Caco-2 (cell line): Measurements from ENCODE around the gene FOXJ3. TPM values are rescaled to one million over a fixed set of nuclear protein-coding genes. Genes with fewer than 3 reads are reported as not detected.

Experiments
- BruUV-seq: library from RNA; stranded (reverse); fragments of 400-500 nt; replicated peaks from 2 replicates; lab custom pipeline; 2021; lab: Mats Ljungman, UMichigan
- CTCF ChIA-PET: fragments of 300-600 bp; sonication (Branson Sonifier 250); formaldehyde crosslinking; loops from one replicate; lab custom pipeline; 2022; ENCODE audit warnings: antibody characterized with exemption; lab: Charles Lee
- POLR2A ChIA-PET: fragments of 300-600 bp; sonication (Branson Sonifier 250); formaldehyde crosslinking; loops from one replicate; lab custom pipeline; 2022; ENCODE audit warnings: antibody characterized with exemption; lab: Charles Lee
- DNase-seq, 2 experiments: peaks; one replicate each; pipeline versions ENCODE4 v3.0.0 to v3.0.0-alpha.2; 2020 to 2022
- H3K27me3 ChIP-seq: replicated peaks from 2 replicates; pipeline ENCODE4 v1.6.0; 2011; ENCODE audit warnings: low read length; ENCODE audit not compliant: control insufficient read depth, insufficient read depth
- H3K36me3 ChIP-seq: 2 replicates; pipeline ENCODE4 v1.5.1; 2011; ENCODE audit warnings: low read length; ENCODE audit not compliant: control insufficient read depth, insufficient read depth
- H3K4me1 ChIP-seq: fragments of 250-450 bp; sonication (Bioruptor Pico); 2 replicates; pipeline ENCODE4 v1.5.1; 2020; ENCODE audit warnings: mild to moderate bottlenecking
- H3K4me3 ChIP-seq: 2 replicates; pipeline ENCODE4 v1.5.1; 2011; ENCODE audit warnings: low read depth, mild to moderate bottlenecking, control low read depth, low read length
- H3K9me3 ChIP-seq: fragments of 250-450 bp; sonication (Bioruptor Pico); 2 replicates; pipeline ENCODE4 v1.5.1; 2020; ENCODE audit warnings: mild to moderate bottlenecking, moderate library complexity
- H3K27ac Mint-ChIP-seq: one replicate; pipeline ENCODE4 v1.8.0; 2022; ENCODE audit warnings: mixed read lengths; ENCODE audit not compliant: unreplicated experiment
- H3K27me3 Mint-ChIP-seq: one replicate; pipeline ENCODE4 v1.8.0; 2022; ENCODE audit warnings: mixed read lengths; ENCODE audit not compliant: insufficient read depth, unreplicated experiment
- H3K36me3 Mint-ChIP-seq: one replicate; pipeline ENCODE4 v1.8.0; 2022; ENCODE audit warnings: mild to moderate bottlenecking, mixed read lengths; ENCODE audit not compliant: insufficient read depth, unreplicated experiment
- H3K4me1 Mint-ChIP-seq: one replicate; pipeline ENCODE4 v1.8.0; 2022; ENCODE audit warnings: low read depth, mixed read lengths; ENCODE audit not compliant: unreplicated experiment
- H3K4me3 Mint-ChIP-seq: one replicate; pipeline ENCODE4 v1.8.0; 2022; ENCODE audit warnings: mild to moderate bottlenecking, moderate library complexity, mixed read lengths; ENCODE audit not compliant: unreplicated experiment
- H3K9me3 Mint-ChIP-seq: one replicate; pipeline ENCODE4 v1.8.0; 2022; ENCODE audit warnings: mixed read lengths; ENCODE audit not compliant: unreplicated experiment
- intact Hi-C: fragments of 100-400 bp; cut with micrococcal nuclease; formaldehyde crosslinking; loops from one replicate; pipeline ENCODE4 v1.10.0; 2022; ENCODE audit not compliant: unreplicated experiment
- total RNA-seq: library from RNA; stranded (reverse); gene quantifications from 2 replicates; pipeline ENCODE4 v1.2.3, GENCODE V29; 2022
- TF ChIP-seq, protein P1 (sequence below), 2 experiments: fragments of 200-600 bp in 1 of 2; IDR thresholded peaks; 1 replicate in 1 of 2; 2 replicates in 1 of 2; pipeline versions ENCODE4 v1.5.1 to v1.8.0; 2011 to 2022; ENCODE audit warnings: antibody characterized with exemption in 1 of 2, control low read depth in 1 of 2, inconsistent platforms in 1 of 2, low read depth in 1 of 2, low read length in 1 of 2, mild to moderate bottlenecking in 1 of 2, moderate library complexity in 1 of 2; ENCODE audit not compliant: insufficient read depth in 1 of 2, severe bottlenecking in 1 of 2, unreplicated experiment in 1 of 2

Gene FOXJ3
- total RNA-seq, 1 experiment from 2014 or later = 60.2 TPM

DNA sequence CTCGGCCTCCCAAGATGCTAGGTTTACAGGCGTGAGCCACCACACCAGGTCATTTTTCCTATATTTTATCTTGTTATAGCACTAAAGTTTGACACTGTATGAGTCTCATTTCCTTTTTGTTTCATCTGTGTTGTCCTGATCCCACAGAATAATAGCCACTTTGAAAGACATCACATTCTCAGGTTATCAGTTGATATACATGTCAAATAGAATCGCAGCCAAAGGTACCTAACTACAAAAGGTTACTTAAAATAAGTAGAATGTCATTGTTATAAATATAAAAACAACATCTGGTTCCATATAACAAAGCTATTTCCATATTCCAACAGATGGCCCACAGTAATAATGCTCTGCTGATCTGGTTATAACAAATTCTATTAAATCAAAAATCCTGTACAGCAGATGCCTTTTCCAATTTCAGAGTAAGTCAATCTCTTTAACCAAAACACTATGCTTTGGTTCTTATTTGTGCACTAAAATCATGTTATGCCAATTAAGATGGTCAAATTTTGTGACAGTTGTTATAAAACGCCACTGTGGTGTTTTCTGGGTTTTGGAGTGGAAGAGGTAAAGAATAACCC lies 6.0 kb downstream of the FOXJ3 start:
- H3K4me1 Mint-ChIP-seq = peaks cover 12% of the 10 kb centered on the region
- Histone ChIP-seq H3K4me3 (no peak overlapping the region), H3K9me3 (no peaks in the 10 kb centered on the region), H3K36me3 (no peaks in the 10 kb centered on the region), H3K27me3 (no peaks in the 10 kb centered on the region), H3K4me1 (0 out of 2 replicates have a peak, but pooled peaks cover 5% of the 10 kb centered on the region)
- ChIA-PET POLR2A (no interaction called here), CTCF (no interaction called here)
- no peaks in the 10 kb centered on the region for H3K9me3 Mint-ChIP-seq
- peaks cover 8% of the 10 kb centered on the region for H3K36me3 Mint-ChIP-seq
- intact Hi-C loops = no loop called here
- no peak for DNase-seq
- no peak overlapping the region for H3K4me3 Mint-ChIP-seq
- H3K27me3 Mint-ChIP-seq = no peaks in the 10 kb centered on the region
- BruUV-seq = no TSS peak
- no peak overlapping the region for H3K27ac Mint-ChIP-seq
- TF ChIP-seq, protein P1, sequence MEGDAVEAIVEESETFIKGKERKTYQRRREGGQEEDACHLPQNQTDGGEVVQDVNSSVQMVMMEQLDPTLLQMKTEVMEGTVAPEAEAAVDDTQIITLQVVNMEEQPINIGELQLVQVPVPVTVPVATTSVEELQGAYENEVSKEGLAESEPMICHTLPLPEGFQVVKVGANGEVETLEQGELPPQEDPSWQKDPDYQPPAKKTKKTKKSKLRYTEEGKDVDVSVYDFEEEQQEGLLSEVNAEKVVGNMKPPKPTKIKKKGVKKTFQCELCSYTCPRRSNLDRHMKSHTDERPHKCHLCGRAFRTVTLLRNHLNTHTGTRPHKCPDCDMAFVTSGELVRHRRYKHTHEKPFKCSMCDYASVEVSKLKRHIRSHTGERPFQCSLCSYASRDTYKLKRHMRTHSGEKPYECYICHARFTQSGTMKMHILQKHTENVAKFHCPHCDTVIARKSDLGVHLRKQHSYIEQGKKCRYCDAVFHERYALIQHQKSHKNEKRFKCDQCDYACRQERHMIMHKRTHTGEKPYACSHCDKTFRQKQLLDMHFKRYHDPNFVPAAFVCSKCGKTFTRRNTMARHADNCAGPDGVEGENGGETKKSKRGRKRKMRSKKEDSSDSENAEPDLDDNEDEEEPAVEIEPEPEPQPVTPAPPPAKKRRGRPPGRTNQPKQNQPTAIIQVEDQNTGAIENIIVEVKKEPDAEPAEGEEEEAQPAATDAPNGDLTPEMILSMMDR (IDR thresholded peaks at IDR 0.05; ENCODE audit: insufficient read depth in 1 of 2, low read depth in 1 of 2, low read length in 1 of 2, severe bottlenecking in 1 of 2, unreplicated experiment in 1 of 2) = no peak

DNA sequence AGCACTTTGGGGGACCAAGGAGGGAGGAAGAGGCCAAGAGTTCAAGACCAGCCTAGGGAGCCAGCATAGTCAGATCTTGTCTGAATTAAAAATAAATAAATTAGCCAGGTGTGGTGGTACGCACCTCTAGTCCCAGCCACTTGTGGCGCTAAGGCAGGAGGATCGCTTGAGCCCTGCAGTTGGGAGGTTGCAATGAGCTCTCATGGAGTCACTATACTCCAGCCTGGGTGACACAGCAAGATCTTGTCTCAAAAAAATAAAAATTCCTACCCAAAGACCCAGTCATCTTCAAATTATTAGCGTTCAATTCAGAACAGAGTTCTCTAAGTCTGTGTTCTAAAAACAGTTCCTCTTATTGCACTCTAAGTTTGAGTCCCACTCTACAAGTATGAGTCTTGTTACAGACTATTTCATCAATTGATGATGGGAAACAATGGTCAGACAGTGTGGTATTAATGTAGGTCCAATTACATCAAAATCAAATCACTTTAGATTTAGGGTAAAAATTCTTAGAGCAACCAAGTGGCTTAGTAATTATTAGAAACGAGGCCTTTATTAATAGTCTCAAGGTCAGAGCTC lies 6.9 kb downstream of the FOXJ3 start:
- H3K36me3 ChIP-seq = no peaks in the 10 kb centered on the region
- TF ChIP-seq, protein P1 (IDR thresholded peaks at IDR 0.05; ENCODE audit: insufficient read depth in 1 of 2, low read depth in 1 of 2, low read length in 1 of 2, severe bottlenecking in 1 of 2, unreplicated experiment in 1 of 2) = no peak
- BruUV-seq = no TSS peak
- no peaks in the 10 kb centered on the region for H3K27me3 Mint-ChIP-seq
- CTCF ChIA-PET = no interaction called here
- no peak for DNase-seq
- H3K4me3 ChIP-seq = no peak overlapping the region
- no peaks in the 10 kb centered on the region for H3K27me3 ChIP-seq
- H3K4me3 Mint-ChIP-seq = no peak overlapping the region
- H3K9me3 Mint-ChIP-seq = no peaks in the 10 kb centered on the region
- H3K27ac Mint-ChIP-seq = no peak overlapping the region
- H3K4me1 ChIP-seq = 0 out of 2 replicates have a peak, but pooled peaks cover 4% of the 10 kb centered on the region
- POLR2A ChIA-PET = no interaction called here
- intact Hi-C loops = no loop called here
- H3K9me3 ChIP-seq = no peaks in the 10 kb centered on the region
- peaks cover 4% of the 10 kb centered on the region for H3K36me3 Mint-ChIP-seq
- H3K4me1 Mint-ChIP-seq = peaks cover 17% of the 10 kb centered on the region

DNA sequence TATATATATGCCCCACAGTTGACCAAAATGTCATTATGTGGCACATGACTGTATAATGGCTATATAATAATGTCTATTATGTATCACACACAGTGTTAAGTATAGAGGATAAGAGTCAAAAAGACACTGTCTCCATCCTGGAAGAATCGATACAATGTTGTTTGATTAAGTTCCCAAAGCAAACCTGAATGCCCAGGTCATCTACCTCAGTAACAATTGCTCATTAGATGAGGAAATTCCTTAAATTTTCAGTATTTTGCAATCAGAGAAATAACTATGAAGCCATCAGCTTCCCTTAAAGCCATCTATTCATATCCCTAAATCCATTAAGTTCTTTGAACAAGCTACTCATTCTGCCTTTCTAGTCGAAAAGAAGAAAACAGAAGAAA lies 10.0 kb downstream of the FOXJ3 start:
- intact Hi-C loops = no loop called here
- no peak for DNase-seq
- Histone ChIP-seq H3K36me3 (no peaks in the 10 kb centered on the region), H3K4me1 (peaks cover 9% of the 10 kb centered on the region; the same call in 1 of the 2 replicates), H3K4me3 (no peak overlapping the region), H3K9me3 (no peaks in the 10 kb centered on the region), H3K27me3 (no peaks in the 10 kb centered on the region)
- TF ChIP-seq, protein P1 (IDR thresholded peaks at IDR 0.05; ENCODE audit: insufficient read depth in 1 of 2, low read depth in 1 of 2, low read length in 1 of 2, severe bottlenecking in 1 of 2, unreplicated experiment in 1 of 2) = no peak
- Mint-ChIP-seq H3K9me3 (no peaks in the 10 kb centered on the region), H3K36me3 (no peaks in the 10 kb centered on the region), H3K4me3 (no peak overlapping the region), H3K27me3 (no peaks in the 10 kb centered on the region), H3K4me1 (peaks cover 12% of the 10 kb centered on the region), H3K27ac (no peak overlapping the region)
- no TSS peak for BruUV-seq
- ChIA-PET POLR2A (no interaction called here), CTCF (no interaction called here)
